DMS 273 treated with DMSO at 0.1 percent for 48 hours (cell line): ENCODE results near the gene HNRNPA2B1.
A peak's percentile ranks its signal among the peaks of the same experiment; 100 is the strongest.
"Not testable (repeated sequence)": the region's sequence is repeated elsewhere in the genome, so short reads cannot be mapped to it uniquely, and the experiment has no call there.

ENCODE experiments used
- DNase-seq: peaks from one replicate; lab custom pipeline; 2025; lab: John Stamatoyannopoulos, UW

HNRNPA2B1 gene

DNA sequence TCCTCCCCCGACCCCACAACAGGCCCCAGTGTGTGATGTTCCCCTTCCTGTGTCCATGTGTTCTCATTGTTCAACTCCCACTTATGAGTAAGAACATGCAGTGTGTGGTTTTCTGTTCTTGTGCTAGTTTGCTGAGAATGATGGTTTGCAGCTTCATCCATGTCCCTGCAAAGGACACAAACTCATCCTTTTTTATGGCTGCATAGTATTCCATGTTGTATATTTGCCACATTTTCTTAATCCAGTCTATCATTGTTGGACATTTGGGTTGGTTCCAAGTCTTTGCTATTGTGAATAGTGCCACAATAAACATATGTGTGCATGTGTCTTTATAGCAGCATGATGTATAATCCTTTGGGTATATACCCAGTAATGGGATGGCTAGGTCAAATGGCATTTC, 36.7 kb downstream of the HNRNPA2B1 start:
- not testable (repeated sequence) for DNase-seq

GRCh38 chr7:26162431-26162830, 38.1 kb downstream of the HNRNPA2B1 start:
- no peak for DNase-seq

DNA sequence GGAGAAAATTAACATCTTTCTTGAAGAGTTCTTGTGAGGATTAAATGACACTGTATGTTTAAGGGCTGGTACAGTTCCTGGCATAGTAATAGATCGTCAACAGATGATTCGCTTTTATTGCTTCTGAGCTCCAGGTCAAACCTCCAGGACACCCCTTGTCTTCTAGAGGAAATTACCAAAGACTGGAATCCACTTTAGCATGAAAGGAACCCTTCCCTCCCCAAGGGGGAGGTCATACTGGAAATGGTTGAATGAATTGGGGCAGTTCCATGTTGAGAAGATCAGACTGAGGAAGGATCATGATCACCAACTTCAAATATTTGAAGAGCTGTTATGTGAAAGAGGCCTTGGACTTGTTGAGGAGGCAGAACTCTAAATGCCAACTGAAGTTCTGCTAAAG, 39.6 kb downstream of the HNRNPA2B1 start:
- no peak for DNase-seq

GRCh38 chr7:26159243-26159642, 41.3 kb downstream of the HNRNPA2B1 start:
- no peak for DNase-seq

- no peak for DNase-seq
These were observed 42.9 kb downstream of the HNRNPA2B1 start for GRCh38 chr7:26157520-26158105.

DNA sequence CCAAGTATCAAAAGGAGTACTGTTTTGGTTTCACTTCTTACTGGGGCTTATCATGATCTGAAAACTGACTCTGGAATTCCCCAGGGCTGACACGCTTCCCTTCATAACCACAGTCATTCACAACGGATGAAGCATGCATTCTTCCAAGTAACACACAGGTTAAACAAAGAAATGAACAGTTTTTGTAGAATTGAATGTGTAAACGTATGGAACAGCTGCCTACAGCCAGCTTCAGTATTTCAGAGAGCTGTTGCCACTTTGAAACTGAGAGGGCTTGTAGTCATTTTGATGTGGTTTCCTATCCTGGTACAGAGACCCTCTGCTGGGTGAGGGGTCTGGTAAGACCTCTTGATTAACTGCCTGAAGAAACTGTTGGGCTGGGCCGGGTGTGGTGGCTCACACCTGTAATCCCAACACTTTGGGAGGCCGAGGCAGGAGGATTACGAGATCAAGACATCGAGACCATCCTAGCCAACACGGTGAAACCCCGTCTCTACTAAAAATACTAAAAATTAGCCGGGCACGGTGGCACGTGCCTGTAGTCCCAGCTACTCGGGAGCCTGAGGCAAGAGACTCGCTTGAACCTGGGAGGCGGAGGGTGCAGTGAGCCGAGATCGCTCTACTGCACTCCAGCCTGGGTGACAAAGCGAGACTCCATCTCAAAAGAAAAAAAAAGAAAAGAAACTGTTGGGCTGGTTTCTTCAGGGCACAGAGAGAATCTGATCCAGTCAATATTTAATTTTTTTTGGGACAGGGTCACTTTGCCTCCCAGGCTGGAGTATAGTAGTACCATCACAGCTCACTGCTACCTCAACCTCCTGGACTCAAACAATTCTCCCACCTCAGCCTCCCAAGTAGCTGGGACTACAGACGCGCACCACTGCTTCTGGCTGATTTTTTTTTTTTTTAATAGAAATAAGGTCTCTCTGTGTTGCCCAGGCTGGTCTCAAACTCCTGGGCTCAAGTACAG, 43.8 kb downstream of the HNRNPA2B1 start:
- DNase-seq = no peak

- no peak for DNase-seq
These were observed 44.8 kb downstream of the HNRNPA2B1 start for GRCh38 chr7:26155531-26156375.

- no peak for DNase-seq
These were observed 46.4 kb downstream of the HNRNPA2B1 start for GRCh38 chr7:26153823-26154783.

DNA sequence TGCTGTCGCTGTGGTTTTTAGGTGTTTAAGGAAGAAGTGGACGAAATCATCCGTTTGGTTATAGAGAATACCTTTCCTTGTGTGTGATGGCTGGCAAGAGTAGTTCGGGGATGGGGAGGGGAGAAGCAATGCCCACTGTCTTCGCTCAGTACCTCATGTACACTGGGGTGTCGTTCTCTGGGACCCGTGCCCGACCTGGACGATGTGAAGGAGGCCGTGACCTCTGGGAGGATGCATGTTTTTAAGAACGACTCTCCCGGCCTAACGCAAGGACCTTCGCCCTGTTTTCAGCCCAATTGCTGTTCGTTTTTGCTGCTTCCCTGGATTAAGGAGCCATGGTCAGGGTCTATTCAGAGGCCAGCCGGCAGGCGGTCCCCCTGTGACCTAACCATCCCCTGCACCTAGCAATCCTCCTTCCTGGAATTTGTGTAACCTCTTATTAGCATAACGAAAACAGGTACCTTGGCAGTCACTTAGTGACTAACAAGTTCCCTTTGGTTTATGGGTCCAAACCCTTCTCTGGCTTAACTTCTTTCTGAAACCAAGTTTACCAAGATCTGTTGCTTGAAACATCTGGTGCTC, 47.2 kb downstream of the HNRNPA2B1 start:
- DNase-seq = no peak

GRCh38 chr7:26152782-26153240, 47.7 kb downstream of the HNRNPA2B1 start:
- not testable (repeated sequence) for DNase-seq

GRCh38 chr7:26151953-26152781, 48.4 kb downstream of the HNRNPA2B1 start, which contains the start of gene NFE2L3:
NFE2L3 (plus strand) TSS chr7:26152198; CDS start chr7:26152499, 301 bp downstream.
- peak; percentile 61 for DNase-seq

GRCh38 chr7:26151650-26151952, 48.9 kb downstream of the HNRNPA2B1 start:
- DNase-seq = no peak

GRCh38 chr7:26151096-26151495, 49.5 kb downstream of the HNRNPA2B1 start:
- DNase-seq = peak; percentile 88

- no peak for DNase-seq
These were observed 51.1 kb downstream of the HNRNPA2B1 start for GRCh38 chr7:26149391-26149977.

- DNase-seq = not testable (repeated sequence)
These were observed 52.2 kb downstream of the HNRNPA2B1 start for GRCh38 chr7:26148307-26148700.

- DNase-seq = not testable (repeated sequence)
These were observed 52.8 kb downstream of the HNRNPA2B1 start for GRCh38 chr7:26147646-26148306.

DNA sequence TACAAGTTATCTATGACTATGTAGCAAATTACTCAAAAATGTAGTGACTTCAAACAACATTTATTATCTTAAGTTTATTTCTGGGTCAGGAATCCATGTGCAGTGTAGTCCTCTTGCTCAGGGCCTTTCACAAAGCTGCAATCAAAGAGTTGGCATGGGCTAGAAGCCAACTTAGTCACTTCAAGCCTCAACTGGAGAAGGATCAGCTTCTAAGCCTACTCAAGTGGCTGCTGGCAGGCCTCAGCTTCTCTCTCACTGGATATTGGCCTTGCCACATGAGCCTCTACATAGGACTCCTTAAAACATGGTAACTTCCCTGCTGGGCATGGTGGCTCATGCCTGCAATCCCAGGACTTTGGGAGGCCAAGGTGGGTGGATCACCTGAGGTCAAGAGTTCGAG, 53.5 kb downstream of the HNRNPA2B1 start:
- DNase-seq = no peak

GRCh38 chr7:26145238-26145637, 55.3 kb downstream of the HNRNPA2B1 start:
- no peak for DNase-seq
